ENCODE data around the gene ZNF559. TPM values are rescaled to one million over a fixed set of nuclear protein-coding genes. Genes with fewer than 3 reads are reported as not detected.

Gene ZNF559
- total RNA-seq, 1 experiment from 2014 or later = 15.1 TPM

DNA sequence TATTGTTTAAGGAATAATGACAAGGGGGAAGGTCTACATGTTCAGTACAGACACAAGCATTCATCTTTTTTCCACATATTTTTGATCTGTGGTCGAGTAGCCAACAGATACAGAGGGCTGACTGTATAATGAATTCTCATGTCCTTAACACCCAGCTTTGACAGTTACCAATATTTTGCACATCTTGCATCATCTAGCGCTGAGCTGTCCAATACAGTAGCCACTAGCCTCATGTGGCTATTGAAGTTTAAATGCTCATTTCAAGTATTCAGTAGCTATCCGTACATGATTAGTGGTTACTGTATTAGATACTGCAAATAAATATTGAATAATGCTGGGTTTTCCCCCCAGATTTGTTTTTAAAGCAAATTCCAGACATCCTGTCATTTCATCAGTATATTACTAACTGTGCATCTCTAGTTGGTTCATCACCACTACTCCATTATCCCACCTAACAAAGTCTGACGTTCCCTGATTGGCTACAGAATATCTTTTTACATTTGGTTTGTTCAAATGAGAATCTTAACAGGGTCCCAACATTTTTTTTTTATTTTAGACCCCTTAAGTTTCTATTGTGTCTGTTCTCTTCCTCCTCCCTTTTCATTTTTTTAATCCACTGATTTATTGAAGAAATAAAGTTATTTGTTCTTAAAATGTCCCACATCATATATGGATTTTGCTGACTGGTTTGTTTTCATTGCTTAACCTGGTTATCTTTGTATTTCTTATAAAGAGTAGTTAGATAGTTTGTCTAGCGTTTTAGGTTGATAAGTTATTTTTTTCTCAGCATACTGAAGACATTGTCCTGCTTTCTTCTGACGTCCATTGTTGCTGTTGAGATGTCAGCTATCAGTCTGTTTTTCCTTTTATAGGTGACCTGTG is 47.0 kb downstream of the ZNF559 start:
- H3K36me3 Mint-ChIP-seq = peaks cover 74% of the 10 kb centered on the region
- no peaks in the 10 kb centered on the region for H3K4me1 Mint-ChIP-seq
- ATAC-seq (no peak), DNase-seq (ENCODE audit: low spot score) (no peak)
- H3K27me3 Mint-ChIP-seq (ENCODE audit: low read depth) = no peaks in the 10 kb centered on the region; the same call in 1 of the 2 replicates
- POLR2A ChIA-PET = no interaction called here
- H3K27ac Mint-ChIP-seq = no peak overlapping the region
- CTCF ChIA-PET = interaction anchor here (0.6 kb wide), 1 partner anchor 57 kb away, joined by 3 read pairs; no protein-coding TSS in a partner anchor
- H3K4me3 Mint-ChIP-seq = no peak overlapping the region
- TF ChIP-seq ZBTB21 (CRISPR knock-in tag; IDR thresholded peaks at IDR 0.05; ENCODE audit: borderline replicate concordance) (no peak), EMX1 (CRISPR knock-in tag; IDR thresholded peaks at IDR 0.05) (no peak), JUN (CRISPR knock-in tag; IDR thresholded peaks at IDR 0.05) (no peak), GABPB1 (CRISPR knock-in tag; IDR thresholded peaks at IDR 0.05) (peak; percentile 27; the same call in 1 of the 2 replicates)
- TF ChIP-seq, protein P1, sequence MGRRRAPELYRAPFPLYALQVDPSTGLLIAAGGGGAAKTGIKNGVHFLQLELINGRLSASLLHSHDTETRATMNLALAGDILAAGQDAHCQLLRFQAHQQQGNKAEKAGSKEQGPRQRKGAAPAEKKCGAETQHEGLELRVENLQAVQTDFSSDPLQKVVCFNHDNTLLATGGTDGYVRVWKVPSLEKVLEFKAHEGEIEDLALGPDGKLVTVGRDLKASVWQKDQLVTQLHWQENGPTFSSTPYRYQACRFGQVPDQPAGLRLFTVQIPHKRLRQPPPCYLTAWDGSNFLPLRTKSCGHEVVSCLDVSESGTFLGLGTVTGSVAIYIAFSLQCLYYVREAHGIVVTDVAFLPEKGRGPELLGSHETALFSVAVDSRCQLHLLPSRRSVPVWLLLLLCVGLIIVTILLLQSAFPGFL (CRISPR knock-in tag; IDR thresholded peaks at IDR 0.05; ENCODE audit: borderline replicate concordance) = no peak
- TF ChIP-seq, protein P2, sequence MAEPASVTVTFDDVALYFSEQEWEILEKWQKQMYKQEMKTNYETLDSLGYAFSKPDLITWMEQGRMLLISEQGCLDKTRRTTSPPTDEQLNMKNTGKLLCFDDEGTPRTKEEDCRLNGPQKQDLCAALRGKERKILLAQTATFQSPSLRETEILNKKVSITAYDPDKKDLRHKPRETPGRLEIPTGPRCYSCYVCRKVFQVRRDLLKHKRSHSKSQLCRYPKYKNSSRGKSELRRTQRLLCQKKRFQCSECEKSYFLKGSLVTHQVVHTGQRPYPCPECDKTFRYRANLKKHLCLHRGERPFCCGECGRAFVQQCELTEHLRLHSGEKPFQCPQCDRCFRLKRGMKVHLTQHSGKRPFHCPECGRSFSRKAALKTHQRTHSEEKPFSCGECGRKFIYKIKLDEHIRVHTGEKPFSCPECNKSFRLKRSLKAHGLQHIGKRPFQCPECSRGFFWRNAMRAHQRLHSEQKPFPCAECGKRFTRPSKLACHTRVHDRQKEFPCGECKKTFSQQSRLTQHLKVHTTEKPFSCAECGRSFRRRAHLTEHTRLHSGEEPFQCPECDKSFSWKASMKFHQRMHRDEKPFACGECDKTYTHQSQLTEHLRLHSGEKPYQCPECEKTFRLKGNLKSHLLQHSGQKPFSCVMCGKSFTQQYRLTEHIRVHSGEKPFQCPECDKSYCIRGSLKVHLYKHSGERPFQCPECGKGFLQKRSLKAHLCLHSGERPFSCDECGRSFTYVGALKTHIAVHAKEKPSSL (CRISPR knock-in tag; conservative IDR thresholded peaks at IDR 0.05) = no peak
- peaks cover 82% of the 10 kb centered on the region for H3K9me3 Mint-ChIP-seq

DNA sequence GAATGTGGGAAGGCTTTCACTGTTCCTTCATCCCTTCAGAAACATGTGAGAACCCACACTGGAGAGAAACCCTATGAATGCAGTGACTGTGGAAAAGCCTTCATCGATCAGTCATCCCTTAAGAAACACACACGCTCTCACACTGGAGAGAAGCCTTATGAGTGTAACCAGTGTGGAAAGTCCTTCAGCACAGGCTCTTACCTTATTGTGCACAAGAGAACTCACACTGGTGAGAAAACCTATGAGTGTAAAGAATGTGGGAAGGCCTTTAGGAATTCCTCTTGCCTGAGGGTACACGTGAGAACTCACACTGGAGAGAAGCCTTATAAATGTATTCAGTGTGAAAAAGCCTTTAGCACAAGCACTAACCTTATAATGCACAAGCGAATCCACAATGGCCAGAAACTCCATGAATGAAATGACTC is 57.4 kb downstream of the ZNF559 start:
- peaks cover 4% of the 10 kb centered on the region for H3K27me3 Mint-ChIP-seq (ENCODE audit: low read depth)
- no peak for DNase-seq (ENCODE audit: low spot score)
- no peaks in the 10 kb centered on the region for H3K4me1 Mint-ChIP-seq
- peaks cover 79% of the 10 kb centered on the region for H3K9me3 Mint-ChIP-seq
- no peak for ATAC-seq
- CTCF ChIA-PET = no interaction called here
- TF ChIP-seq ESRRA (CRISPR knock-in tag; IDR thresholded peaks at IDR 0.05; ENCODE audit: borderline replicate concordance) (no peak), JUN (CRISPR knock-in tag; IDR thresholded peaks at IDR 0.05) (no peak), NR1H2 (CRISPR knock-in tag; IDR thresholded peaks at IDR 0.05) (no peak), ZNF423 (CRISPR knock-in tag; IDR thresholded peaks at IDR 0.05) (no peak), TEAD4 (CRISPR knock-in tag; IDR thresholded peaks at IDR 0.05) (no peak), TEAD1 (CRISPR knock-in tag; IDR thresholded peaks at IDR 0.05) (no peak)
- TF ChIP-seq, protein P3, sequence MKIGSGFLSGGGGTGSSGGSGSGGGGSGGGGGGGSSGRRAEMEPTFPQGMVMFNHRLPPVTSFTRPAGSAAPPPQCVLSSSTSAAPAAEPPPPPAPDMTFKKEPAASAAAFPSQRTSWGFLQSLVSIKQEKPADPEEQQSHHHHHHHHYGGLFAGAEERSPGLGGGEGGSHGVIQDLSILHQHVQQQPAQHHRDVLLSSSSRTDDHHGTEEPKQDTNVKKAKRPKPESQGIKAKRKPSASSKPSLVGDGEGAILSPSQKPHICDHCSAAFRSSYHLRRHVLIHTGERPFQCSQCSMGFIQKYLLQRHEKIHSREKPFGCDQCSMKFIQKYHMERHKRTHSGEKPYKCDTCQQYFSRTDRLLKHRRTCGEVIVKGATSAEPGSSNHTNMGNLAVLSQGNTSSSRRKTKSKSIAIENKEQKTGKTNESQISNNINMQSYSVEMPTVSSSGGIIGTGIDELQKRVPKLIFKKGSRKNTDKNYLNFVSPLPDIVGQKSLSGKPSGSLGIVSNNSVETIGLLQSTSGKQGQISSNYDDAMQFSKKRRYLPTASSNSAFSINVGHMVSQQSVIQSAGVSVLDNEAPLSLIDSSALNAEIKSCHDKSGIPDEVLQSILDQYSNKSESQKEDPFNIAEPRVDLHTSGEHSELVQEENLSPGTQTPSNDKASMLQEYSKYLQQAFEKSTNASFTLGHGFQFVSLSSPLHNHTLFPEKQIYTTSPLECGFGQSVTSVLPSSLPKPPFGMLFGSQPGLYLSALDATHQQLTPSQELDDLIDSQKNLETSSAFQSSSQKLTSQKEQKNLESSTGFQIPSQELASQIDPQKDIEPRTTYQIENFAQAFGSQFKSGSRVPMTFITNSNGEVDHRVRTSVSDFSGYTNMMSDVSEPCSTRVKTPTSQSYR (CRISPR knock-in tag; IDR thresholded peaks at IDR 0.05) = no peak
- TF ChIP-seq, protein P4, sequence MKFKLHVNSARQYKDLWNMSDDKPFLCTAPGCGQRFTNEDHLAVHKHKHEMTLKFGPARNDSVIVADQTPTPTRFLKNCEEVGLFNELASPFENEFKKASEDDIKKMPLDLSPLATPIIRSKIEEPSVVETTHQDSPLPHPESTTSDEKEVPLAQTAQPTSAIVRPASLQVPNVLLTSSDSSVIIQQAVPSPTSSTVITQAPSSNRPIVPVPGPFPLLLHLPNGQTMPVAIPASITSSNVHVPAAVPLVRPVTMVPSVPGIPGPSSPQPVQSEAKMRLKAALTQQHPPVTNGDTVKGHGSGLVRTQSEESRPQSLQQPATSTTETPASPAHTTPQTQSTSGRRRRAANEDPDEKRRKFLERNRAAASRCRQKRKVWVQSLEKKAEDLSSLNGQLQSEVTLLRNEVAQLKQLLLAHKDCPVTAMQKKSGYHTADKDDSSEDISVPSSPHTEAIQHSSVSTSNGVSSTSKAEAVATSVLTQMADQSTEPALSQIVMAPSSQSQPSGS (CRISPR knock-in tag; IDR thresholded peaks at IDR 0.05; ENCODE audit: borderline replicate concordance, low read depth) = no peak
- H3K4me3 Mint-ChIP-seq = no peak overlapping the region
- POLR2A ChIA-PET = no interaction called here
- no peak overlapping the region for H3K27ac Mint-ChIP-seq
- H3K36me3 Mint-ChIP-seq = peaks cover 91% of the 10 kb centered on the region

Other genes starting within 250 kb of the ZNF559 start
- not detected in 3 replicates for gene OR1M1, start 237.1 kb upstream of the ZNF559 start, total RNA-seq (2021)
- gene OR7G2, start 216.7 kb upstream of the ZNF559 start, total RNA-seq (2021) = not detected in 3 replicates
- gene OR7G1, start 208.4 kb upstream of the ZNF559 start, total RNA-seq (2021) = not detected in 3 replicates
- gene OR7G3, start 197.2 kb upstream of the ZNF559 start, total RNA-seq (2021) = not detected in 3 replicates
- gene ZNF317, start 183.8 kb upstream of the ZNF559 start, total RNA-seq (2021) = 36.8 to 38.7 TPM (median 38.4 TPM) in 3 replicates
- not detected in 3 replicates for gene OR7D2, start 145.2 kb upstream of the ZNF559 start, total RNA-seq (2021)
- gene OR7D4, start 104.6 kb upstream of the ZNF559 start, total RNA-seq (2021) = not detected in 3 replicates
- gene OR7E24, start 73.2 kb upstream of the ZNF559 start, total RNA-seq (2021) = not detected in 3 replicates
- 3.2 to 5.9 TPM (median 3.7 TPM) in 3 replicates for gene ZNF699, start 14.3 kb upstream of the ZNF559 start, total RNA-seq (2021)
- 4.0 to 5.5 TPM (median 5.5 TPM) in 3 replicates for gene ZNF177, start 38.8 kb downstream of the ZNF559 start, total RNA-seq (2021)
- 14.0 to 19.4 TPM (median 14.5 TPM) in 3 replicates for gene ZNF266, start 111.4 kb downstream of the ZNF559 start, total RNA-seq (2021)
- gene ZNF560, start 174.4 kb downstream of the ZNF559 start, total RNA-seq (2021) = 4.4 to 5.8 TPM (median 4.9 TPM) in 3 replicates
- 27.1 to 30.3 TPM (median 27.2 TPM) in 3 replicates for gene ZNF426, start 214.5 kb downstream of the ZNF559 start, total RNA-seq (2021)

Measured in WTC11 (cell line).